SU-DHL-6 (cell line): ENCODE results near the gene MEX3A.

Source experiments
- CTCF ChIP-seq: fragments of 200-600 bp; sonication (generic); IDR thresholded peaks from one replicate; pipeline ENCODE4 v1.5.1; 2017; ENCODE audit warnings: antibody characterized with exemption, mild to moderate bottlenecking, low read length, moderate library complexity; ENCODE audit not compliant: insufficient read depth, poor library complexity, severe bottlenecking
- EZH2phosphoT487 ChIP-seq: fragments of 200-600 bp; sonication (generic), shearing (Covaris generic); conservative IDR thresholded peaks from 2 replicates; pipeline ENCODE4 v1.6.1; 2018; ENCODE audit warnings: mild to moderate bottlenecking, antibody characterized with exemption, low read length, moderate library complexity, mixed read lengths

- TF ChIP-seq CTCF, result no peak
- TF ChIP-seq EZH2phosphoT487, result no peak
Observed at GRCh38 chr1:156081917-156082308, 352 bp downstream of the MEX3A start.
